Measurements from ENCODE around the gene ING5.

DNA sequence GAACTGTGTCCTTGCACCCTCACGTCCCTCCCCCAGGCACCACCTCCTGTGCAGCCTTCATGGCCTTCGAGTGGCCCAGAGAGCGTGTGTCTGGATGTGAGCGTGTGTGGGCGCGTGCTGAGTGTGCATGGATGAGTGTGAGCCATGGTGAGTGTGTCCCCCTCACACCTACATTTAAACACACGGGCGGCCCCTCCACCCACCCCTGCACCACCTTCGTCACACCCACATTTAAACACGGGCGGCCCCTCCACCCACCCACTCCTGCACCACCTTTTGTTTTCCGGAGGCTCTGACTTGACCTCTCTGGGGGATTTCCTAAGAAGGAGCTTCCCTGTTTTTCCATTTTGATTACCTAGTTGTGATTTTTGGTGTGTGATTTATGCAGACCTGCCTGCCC, 33.0 kb upstream of the ING5 start:
- TF ChIP-seq POLR2A (IDR thresholded peaks at IDR 0.05): no peak
- TF ChIP-seq, protein P1, sequence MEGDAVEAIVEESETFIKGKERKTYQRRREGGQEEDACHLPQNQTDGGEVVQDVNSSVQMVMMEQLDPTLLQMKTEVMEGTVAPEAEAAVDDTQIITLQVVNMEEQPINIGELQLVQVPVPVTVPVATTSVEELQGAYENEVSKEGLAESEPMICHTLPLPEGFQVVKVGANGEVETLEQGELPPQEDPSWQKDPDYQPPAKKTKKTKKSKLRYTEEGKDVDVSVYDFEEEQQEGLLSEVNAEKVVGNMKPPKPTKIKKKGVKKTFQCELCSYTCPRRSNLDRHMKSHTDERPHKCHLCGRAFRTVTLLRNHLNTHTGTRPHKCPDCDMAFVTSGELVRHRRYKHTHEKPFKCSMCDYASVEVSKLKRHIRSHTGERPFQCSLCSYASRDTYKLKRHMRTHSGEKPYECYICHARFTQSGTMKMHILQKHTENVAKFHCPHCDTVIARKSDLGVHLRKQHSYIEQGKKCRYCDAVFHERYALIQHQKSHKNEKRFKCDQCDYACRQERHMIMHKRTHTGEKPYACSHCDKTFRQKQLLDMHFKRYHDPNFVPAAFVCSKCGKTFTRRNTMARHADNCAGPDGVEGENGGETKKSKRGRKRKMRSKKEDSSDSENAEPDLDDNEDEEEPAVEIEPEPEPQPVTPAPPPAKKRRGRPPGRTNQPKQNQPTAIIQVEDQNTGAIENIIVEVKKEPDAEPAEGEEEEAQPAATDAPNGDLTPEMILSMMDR (IDR thresholded peaks at IDR 0.05): no peak
